Skin of body (tissue), 2 donors: ENCODE measurements around the gene CCDC88B. TPM values are rescaled to one million over a fixed set of nuclear protein-coding genes. Genes with fewer than 3 reads are reported as not detected.

ENCODE experiments used
- DNase-seq: peaks from one replicate; lab custom pipeline; 2025; lab: John Stamatoyannopoulos, UW
- total RNA-seq: library from RNA; depleted of rRNA; stranded (reverse); fragments of >200 nt; gene quantifications from one replicate; pipeline ENCODE4 v1.2.3, GENCODE V29; 2014

CCDC88B gene
- total RNA-seq, 1 donor from 2014 or later = 5.9 TPM

DNA sequence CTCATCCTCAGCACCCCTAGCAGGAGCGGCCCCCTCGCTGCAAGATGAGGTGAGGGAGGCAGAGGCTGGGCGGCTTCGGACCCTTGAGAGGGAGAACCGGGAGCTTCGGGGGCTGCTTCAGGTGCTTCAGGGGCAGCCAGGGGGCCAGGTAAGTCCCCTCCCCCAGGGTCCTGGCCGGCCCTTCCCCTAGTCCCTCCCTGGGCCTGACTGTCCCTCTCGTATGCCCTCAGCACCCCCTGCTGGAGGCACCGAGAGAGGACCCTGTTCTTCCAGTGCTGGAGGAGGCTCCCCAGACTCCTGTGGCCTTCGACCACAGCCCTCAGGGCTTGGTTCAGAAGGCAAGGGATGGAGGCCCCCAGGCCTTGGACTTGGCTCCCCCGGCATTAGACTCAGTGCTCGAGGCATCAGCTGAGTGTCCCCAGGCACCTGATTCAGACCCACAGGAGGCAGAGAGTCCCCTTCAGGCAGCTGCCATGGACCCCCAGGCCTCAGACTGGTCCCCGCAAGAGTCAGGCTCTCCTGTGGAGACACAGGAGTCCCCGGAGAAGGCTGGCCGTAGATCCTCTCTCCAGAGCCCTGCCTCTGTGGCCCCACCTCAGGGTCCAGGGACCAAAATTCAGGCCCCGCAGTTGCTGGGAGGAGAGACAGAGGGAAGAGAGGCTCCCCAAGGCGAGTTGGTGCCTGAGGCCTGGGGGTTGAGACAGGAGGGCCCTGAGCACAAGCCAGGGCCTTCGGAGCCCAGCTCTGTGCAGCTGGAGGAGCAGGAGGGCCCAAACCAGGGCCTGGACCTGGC is 4.0 kb downstream of the CCDC88B start:
- DNase-seq = no peak

DNA sequence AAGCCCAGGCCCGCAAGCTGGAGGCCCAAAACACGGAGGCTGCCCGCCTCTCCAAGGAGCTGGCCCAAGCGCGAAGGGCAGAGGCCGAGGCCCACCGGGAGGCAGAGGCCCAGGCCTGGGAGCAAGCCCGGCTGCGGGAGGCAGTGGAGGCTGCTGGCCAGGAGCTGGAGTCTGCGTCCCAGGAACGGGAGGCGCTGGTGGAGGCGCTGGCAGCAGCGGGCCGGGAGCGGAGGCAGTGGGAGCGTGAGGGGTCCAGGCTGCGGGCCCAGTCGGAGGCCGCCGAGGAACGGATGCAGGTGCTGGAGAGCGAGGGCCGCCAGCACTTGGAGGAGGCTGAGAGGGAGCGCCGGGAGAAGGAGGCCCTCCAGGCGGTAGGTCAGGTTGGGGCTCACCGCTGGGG is 4.8 kb downstream of the CCDC88B start:
- no peak for DNase-seq

DNA sequence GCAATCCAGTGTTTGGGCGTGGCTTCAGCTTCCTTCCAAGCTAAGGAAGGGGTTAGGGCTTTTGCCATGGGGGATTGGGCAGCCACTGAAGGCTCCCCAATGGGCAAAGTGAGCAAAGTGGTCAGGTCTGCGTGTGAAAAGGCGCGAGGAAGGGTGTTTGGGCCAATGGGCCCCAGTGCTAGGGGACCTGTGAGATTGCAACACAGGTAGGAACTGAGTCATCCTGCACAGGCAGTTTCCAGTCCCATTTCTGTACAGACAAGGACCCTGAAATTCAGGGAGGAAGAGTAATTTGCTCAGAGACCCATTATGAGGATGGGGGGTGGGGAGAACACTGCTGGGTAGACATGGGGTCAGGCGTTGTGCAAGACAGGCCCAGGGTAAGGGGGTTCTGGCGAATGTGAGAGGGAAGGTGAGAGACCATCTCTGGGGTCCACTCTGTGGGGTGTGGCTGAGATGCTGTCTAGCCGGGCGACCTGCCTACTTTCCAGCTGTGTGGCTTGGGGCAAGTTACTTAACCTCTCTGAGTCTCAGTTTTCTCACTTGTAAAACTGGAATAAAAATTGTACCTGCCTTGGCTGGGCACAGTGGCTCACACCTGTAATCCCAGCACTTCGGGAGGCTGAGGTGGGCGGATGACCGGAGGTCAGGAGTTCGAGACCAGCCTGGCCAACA is 7.3 kb downstream of the CCDC88B start:
- no peak for DNase-seq

DNA sequence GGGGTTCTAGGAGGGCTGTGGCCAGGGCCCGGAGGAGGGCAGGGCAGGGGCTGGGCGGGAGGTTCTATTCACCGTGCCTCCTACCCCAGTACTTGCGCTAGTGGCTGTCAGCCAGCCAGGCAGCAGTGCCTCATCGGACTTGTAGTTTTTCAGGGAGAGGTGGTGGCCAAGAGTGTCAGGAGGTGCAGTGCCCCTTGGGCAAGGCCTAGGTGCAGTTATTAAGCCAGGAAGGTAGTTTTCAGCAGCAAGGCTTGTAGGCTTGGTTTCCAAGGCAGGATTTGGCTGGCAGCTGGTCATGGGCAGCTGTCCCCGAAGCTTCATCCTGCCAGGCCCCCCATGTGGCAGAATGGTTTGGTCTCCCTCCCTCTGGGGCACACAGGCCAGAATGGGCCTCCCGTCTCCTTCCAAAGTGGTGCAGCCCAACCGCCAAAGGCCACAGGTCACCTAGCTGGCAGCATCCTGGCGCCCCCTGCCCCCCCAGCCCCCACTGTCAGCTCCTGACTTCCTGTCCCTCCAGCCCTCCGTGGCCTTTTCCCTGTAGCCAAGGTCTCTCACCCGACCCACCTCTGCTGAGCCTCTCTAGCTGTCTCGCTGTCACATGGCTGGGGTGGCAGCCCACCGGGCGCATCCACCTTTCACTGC is 8.5 kb downstream of the CCDC88B start:
- no peak for DNase-seq

DNA sequence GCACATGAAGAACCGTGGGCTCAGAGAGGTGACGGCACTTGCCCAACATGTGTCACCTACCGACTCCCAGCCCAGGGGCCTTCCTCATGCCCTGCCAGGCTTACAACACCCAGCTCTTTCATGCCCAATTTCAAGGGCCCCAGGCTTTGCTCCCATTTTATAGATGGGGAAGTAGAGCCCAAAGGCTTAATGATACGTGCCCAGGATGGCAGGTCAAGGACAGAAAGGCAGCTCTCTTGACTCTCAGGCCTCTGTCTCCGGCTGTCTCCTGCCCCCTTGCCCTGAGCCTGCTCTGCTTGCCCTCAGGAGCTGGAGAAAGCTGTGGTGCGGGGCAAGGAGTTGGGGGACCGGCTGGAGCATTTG is 9.0 kb downstream of the CCDC88B start:
- no peak for DNase-seq

DNA sequence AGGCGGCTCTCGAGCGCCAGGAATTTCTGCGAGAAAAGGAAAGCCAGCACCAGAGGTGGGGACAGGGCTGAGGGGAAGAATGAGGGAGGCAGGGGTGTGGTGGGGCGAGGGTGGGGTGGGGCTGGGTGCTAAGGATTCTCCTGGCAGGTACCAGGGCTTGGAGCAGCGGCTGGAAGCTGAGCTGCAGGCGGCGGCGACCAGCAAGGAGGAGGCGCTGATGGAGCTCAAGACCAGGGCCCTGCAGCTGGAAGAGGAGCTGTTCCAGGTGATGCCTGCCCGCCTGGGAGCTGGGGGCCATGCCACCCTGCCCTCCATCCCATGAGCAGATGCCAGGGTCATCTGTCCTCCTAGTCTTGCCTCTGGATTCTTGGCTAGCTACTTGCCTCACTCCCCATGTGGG is 9.4 kb downstream of the CCDC88B start:
- no peak for DNase-seq

DNA sequence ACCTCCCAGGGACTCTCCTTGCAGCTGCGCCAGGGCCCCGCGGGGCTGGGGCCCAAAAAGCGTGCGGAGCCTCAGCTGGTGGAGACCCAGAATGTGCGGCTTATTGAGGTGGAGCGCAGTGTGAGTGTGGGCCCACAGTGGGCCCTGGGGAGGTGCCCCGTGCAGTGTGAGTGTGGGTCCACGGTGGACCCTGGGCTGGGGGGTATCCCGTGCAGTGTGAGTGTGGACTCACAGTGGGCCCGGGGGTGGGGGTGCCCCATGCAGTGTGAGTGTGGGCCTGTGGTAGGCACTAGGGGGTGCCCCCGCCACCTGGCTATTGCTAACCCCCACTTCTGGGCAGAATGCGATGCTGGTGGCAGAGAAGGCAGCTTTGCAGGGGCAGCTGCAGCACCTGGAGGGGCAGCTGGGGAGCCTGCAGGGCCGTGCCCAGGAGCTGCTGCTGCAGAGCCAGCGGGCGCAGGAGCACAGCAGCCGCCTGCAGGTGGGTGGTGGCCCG is 11.2 kb downstream of the CCDC88B start:
- no peak for DNase-seq

DNA sequence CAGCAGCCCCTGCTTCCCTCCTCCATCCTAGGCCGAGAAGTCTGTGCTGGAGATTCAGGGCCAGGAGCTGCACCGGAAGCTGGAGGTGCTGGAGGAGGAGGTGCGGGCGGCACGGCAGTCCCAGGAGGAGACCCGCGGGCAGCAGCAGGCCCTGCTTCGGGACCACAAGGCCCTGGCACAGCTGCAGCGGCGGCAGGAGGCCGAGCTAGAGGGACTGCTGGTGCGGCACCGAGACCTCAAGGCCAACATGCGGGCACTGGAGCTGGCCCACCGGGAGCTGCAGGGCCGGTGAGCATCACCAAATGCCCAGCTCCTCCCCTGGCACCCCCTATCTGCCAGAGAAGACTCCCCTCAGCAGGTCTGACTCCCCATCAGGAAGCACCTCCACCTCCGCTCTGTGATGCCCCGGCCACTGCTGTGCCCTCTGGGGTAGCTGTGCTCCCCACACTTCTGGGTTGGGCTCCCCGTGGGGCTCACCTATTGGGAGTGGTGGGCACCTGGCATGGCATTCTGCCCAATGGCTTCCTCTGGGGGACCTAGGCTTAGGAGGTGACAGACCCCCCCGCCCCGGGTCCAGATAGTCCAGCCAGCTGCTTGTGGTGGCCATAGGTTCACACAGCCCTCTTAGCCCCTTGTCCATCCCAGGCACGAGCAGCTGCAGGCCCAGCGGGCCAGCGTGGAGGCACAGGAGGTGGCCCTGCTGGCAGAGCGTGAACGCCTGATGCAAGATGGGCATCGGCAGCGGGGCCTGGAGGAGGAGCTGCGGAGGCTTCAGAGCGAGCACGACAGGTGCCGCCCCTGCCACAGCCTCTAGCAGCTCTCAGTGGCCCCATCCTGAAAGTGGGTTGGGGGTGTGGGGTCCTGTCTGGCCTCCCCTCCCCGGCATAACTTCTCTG is 12.3 kb downstream of the CCDC88B start:
- no peak for DNase-seq

DNA sequence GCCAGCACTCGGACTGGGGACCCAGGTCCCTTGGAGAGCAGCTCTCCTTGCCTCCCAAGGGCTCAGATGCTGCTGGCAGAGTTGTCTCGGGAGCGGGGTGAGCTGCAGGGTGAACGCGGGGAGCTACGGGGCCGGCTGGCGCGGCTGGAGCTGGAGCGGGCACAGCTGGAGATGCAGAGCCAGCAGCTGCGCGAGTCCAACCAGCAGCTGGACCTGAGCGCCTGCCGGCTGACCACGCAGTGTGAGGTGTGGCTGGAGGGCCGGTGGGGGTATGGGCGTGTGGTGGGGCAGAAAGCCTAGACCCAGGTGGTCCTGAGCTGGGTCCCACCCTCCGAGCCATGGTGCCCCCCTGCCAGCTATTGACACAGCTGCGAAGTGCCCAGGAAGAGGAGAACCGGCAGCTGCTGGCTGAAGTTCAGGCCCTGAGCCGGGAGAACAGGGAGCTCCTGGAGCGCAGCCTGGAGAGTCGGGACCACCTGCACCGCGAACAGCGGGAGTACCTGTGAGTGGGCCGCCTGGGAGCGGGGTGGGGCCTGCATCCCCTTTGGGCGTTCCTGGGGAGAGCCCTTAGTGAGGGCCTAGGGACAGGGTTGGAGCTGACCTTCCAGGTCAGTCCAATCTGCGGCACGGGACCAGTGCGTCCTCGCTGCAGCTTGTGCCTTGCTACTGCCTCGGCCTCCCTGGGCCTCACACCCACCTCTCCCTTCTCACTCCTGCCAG is 13.2 kb downstream of the CCDC88B start:
- no peak for DNase-seq

DNA sequence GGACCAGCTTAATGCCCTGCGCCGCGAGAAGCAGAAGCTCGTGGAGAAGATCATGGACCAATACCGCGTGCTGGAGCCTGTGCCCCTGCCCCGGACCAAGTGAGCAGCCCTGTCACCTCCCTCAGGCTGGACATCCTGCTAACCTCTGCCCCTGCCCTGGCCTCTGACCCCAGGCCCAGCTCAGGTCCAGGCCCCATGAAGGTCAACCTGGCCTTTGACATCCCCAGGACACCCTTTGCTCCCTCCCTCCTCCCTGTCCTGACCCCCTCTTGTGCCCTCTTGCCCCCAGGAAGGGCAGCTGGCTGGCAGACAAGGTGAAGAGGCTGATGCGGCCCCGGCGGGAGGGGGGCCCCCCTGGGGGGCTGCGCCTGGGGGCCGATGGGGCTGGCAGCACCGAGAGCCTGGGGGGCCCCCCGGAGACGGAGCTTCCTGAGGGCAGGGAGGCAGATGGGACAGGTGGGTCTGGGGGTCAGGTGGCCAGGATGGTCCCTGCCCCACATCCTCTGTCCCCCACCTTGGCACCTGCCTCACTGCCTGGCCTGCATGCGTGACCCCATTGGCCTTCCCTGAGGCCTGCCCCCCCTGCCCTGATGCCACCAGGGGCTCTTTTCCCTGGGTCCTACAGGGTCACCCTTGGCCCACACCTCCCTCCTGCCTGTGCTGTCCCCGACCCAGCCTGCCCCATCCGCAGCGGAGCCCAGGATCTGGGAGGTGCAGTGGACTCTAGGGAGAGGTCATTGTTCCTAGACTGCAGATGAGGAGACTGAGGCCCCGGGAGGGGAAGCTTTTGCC is 13.9 kb downstream of the CCDC88B start:
- DNase-seq = no peak

DNA sequence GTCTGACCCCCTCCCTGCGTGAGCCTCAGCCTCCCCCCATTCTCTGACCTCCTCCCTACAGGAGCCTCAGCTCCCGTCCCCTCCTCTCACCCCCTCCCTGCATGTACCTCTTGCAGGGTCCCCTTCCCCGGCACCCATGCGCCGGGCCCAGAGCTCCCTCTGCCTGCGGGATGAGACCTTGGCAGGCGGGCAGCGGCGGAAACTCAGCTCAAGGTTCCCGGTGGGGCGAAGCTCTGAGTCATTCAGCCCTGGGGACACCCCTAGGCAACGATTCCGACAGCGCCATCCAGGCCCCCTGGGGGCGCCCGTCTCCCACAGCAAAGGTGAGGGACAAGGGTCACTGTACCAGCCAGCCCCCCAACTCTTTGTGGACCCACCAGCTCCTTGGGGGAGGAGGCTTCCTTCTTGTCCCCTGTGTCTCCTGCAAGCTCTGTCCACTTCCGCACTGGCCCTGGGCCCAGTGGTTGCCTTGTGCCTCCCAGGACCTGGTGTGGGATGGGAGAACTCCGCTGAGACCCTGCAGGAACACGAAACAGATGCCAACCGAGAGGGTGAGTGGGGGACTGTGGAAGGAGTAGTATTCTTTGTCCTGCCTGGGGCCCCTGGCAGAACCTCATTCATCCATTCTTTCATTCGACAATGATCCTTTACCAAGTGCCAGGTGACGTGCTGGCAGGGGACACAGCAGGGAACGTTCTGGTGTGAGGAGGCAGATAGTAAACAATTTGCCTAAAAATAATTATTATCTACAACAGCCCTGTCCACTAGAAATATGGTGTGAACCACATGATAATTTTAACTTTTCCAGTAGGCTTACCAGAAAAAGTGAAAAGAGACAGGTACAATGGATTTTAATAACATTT is 15.3 kb downstream of the CCDC88B start:
- DNase-seq = peak; percentile 24

DNA sequence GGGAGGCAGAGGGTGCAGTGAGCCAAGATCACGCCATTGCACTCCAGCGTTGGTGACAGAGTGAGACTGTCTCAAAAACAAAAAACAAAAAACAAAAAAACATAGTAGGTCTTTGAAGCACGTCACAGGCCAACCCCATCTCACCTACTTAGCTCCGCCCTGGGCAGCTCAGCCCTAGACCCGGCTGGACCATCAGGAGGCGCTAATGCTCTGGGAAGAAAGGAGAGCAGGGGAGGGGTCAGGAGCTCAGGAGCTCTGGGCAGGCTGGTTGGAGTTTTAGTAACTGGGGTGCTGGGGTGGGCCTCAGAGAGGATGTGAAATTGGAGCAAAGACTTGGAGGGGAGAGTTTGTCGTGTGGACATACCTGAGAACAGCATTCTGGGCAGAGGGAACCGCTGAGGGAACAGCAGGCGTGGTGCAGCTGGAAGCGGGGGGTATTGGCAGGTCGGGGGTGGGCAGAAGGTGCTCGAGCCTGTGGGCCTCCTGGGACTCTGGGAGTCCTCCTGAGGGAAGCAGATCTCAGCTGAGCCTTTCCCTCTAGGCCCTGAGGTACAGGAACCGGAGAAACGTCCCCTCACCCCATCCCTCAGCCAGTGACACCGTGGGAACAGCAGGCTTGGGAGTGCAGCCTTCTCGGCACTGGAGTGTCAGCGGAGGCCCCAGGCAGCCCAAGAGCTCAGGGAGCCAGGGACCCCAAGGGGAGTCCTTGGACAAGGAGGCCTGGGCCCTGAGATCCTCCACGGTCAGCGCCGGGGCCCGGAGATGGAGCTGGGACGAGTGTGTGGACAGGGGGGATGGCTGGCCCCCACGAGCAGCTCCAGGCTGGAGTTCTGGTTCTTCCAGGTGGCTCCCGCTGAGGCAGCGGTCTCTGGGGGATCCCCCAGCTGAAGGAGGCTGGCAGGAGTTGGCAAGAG is 16.8 kb downstream of the CCDC88B start:
- DNase-seq = no peak

DNA sequence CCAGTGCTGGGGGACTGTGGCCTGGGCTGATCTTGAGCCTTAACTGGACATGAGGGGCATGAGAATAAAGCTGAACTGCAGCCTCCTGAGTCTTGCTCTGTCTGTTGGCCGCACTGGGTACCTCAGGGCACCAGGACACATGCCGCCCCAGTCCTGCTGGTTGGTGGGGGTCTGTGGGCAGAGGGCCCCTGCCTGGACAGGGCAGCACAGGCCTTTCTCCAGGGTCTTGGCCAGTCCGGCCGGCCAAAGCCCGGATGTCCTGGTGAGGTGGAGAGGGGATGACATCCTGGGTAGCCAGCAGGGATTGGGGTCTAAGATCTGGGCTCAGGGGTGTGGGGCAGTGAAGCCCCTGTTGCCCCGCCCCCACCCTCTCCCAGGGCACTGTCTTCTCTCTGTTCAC is 17.4 kb downstream of the CCDC88B start:
- DNase-seq = no peak

DNA sequence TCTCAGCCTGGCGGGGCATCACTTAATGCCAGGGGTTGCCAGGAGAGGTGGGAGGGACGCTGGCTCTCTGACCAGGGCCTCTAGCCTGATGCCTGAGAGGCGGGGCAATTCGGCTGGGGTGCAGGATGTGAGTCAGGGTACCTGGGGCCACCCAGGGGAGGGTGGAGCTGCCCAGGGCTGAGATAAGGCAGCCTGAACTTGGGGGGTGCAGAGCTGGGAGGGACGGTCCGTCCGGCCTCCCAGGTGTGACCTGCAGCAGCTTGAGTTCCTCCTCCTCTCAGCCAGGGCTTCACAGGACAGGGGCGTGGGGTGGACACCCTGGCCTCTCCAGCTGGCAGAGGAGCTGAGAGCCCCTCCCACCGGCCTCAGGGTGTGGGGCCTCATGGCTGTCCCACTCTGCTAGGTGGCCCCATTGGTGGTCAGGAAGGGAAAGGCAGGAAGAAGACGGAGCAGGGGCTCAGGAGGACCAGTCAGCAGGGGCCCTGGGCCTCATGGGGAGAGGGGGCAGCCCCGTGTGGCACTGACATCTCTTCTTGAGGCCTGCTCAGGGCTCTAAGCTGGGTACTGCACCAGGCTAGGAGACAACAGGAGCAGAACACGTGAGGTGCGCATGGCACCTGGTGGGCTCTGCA is 18.0 kb downstream of the CCDC88B start:
- DNase-seq = no peak

DNA sequence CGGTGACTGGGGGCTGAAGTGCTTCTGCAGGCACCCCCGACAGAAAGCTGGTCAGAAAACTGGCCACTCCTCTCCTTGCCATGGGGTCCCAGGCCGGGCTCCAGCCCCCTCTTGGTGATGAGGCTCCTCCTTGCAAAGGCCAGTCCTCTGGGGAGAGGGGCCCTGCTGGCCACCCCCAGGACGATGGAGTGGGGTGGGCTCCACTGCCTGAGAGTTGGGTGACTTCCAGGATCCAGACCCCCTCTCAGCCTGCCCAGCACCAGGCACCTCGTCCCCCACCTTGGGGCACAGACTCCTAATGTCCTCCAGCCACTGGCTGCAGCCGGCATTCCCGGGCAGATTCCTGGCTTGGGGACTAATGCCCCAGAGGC is 18.5 kb downstream of the CCDC88B start:
- DNase-seq = no peak

DNA sequence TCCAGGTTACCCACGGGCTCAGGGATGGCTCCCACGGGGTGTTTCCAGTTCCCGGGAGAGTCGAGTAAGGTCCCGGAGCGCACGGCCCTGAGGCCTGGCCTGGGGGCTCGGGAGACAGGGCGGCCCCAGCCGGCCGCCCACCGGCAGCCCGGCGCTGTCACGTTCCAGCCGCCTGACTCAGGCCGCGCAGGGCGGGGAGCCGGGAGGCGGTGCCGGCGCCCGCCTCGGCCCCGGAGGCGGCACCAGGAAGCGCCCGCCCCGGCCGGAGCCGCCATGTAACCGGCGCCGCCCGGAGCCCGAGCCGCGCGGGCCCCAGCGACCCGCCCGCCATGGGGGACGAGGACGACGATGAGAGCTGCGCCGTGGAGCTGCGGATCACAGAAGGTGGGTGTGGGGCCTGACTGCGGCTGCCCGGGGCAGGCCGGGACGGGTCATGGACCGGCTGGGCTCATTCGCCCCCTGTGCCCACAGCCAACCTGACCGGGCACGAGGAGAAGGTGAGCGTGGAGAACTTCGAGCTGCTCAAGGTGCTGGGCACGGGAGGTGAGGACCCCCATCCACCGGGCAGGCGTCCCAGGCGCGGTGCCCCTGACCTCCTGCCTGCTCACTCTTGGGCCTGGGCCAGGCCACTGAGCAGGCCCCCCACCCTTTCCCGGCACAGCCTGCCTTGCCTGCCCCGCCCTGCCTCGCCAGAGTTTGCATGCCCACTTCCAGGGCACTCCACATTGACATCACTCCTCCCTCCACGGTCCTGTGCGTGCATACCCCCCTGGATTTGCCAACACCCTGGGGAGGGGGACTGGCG is 19.1 kb downstream of the CCDC88B start, which contains the start of gene RPS6KA4:
Gene RPS6KA4, plus strand, starts transcription at position 256 of the 805 bp plus-strand sequence. Its CDS starts 74 bp downstream, at position 330.
- DNase-seq = no peak
